ENCODE results near the gene PDCD2L.
"Not testable (repeated sequence)": the region's sequence is repeated elsewhere in the genome, so short reads cannot be mapped to it uniquely, and the experiment has no call there.

The PDCD2L gene

GRCh38 chr19:34461375-34462100 is 57.3 kb downstream of the PDCD2L start:
- DNase-seq (ENCODE audit: low read depth in 4 of 4, low spot score in 1 of 4) = no peak

- not testable (repeated sequence) for DNase-seq (ENCODE audit: low read depth in 4 of 4, low spot score in 1 of 4)
Observed at GRCh38 chr19:34464785-34465184, 60.6 kb downstream of the PDCD2L start.

- DNase-seq (ENCODE audit: low read depth in 4 of 4, low spot score in 1 of 4) = no peak
Observed at GRCh38 chr19:34468409-34468808, 64.2 kb downstream of the PDCD2L start.

- not testable (repeated sequence) for DNase-seq (ENCODE audit: low read depth in 4 of 4, low spot score in 1 of 4)
Observed at GRCh38 chr19:34469026-34469425, 64.8 kb downstream of the PDCD2L start.

- no peak for DNase-seq (ENCODE audit: low read depth in 4 of 4, low spot score in 1 of 4)
Observed at GRCh38 chr19:34471906-34472700, 67.9 kb downstream of the PDCD2L start.

GRCh38 chr19:34474233-34474989 is 70.2 kb downstream of the PDCD2L start:
- no peak for DNase-seq (ENCODE audit: low read depth in 4 of 4, low spot score in 1 of 4)

GRCh38 chr19:34475026-34475974 is 71.1 kb downstream of the PDCD2L start:
- DNase-seq (ENCODE audit: low read depth in 4 of 4, low spot score in 1 of 4) = no peak

All from stimulated activated CD4-positive, alpha-beta T cell treated with anti-CD3 and anti-CD28 coated beads, Interleukin-1b, Interleukin-23, amount 100 ng/mL, for 24 hours (primary cell).